AG09309 (cell line): ENCODE data around the gene PCCA.

Experiments
- DNase-seq: peaks from one replicate; pipeline ENCODE4 v3.0.0-alpha.2; 2010; ENCODE audit warnings: low read depth
- H3K4me3 ChIP-seq: 2 replicates; pipeline ENCODE4 v1.5.1; 2011; ENCODE audit warnings: mild to moderate bottlenecking, low read depth, low read length, moderate library complexity; ENCODE audit not compliant: control insufficient read depth
- TF ChIP-seq, protein P1 (sequence below): IDR thresholded peaks from 2 replicates; pipeline ENCODE4 v1.5.1; 2011; ENCODE audit warnings: mild to moderate bottlenecking, low read depth, low read length, inconsistent platforms; ENCODE audit not compliant: insufficient read depth, control insufficient read depth; ENCODE audit errors: missing control alignments

The PCCA gene

DNA sequence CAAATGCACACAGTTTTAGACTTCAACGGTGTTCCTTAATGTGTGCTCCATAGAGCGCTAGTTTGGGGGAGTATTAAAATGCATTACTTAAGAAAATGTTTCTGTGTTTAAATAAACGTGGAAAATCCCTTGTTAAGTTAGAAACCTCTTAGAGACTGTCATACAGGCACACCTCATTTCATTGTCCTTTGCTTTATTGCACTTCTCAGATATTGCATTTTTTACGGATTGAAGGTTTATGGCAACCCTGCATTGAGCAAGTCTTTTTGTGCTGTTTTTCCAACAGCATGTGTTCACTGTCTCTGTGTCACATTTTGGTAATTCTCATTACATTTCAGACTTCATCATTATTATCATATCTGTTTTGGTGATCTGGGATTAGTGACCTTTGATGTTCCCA, 255.7 kb downstream of the PCCA start:
- TF ChIP-seq, protein P1, sequence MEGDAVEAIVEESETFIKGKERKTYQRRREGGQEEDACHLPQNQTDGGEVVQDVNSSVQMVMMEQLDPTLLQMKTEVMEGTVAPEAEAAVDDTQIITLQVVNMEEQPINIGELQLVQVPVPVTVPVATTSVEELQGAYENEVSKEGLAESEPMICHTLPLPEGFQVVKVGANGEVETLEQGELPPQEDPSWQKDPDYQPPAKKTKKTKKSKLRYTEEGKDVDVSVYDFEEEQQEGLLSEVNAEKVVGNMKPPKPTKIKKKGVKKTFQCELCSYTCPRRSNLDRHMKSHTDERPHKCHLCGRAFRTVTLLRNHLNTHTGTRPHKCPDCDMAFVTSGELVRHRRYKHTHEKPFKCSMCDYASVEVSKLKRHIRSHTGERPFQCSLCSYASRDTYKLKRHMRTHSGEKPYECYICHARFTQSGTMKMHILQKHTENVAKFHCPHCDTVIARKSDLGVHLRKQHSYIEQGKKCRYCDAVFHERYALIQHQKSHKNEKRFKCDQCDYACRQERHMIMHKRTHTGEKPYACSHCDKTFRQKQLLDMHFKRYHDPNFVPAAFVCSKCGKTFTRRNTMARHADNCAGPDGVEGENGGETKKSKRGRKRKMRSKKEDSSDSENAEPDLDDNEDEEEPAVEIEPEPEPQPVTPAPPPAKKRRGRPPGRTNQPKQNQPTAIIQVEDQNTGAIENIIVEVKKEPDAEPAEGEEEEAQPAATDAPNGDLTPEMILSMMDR, result no peak
- no peak overlapping the region for H3K4me3 ChIP-seq
- no peak for DNase-seq

DNA sequence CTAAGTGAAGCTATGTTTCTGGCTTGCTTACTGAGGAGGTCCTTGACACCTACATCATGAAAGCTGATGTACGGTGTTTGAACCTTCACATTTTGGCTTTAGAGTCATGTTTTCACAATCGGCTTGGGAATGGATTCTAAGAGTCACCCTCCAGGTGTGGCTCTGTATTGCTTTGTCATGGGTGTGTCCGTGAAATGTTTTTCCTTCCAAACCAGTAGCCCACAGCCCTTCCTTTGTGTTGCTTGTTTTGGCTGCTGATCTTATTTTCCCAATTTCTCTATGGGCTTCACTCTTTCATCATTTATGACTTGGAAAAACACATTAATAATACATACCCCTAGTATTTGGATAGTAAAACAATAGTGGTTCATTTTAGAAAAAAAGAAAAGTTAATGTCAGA, 259.1 kb downstream of the PCCA start:
- DNase-seq, result no peak
- TF ChIP-seq, protein P1, result no peak
- H3K4me3 ChIP-seq, result no peak overlapping the region

DNA sequence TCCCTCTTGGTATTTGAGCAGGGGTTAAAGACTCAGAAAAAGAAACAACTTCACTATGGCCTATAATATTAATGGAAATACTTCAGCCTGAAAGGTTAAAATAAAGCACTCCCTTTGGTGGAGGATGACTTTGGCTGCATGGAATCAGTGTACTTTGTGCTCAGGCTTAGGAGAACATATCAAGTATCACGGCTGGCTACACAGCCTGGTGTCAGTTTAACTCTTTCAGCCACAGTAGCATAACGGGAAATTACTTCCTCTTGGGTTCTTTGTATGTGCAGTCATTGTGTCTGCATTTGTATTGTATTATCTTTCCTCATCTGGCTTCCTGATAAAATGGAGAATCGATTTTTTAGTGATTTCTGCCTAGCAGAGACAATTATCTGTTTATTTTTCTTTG, 260.7 kb downstream of the PCCA start:
- no peak for DNase-seq
- TF ChIP-seq, protein P1, result no peak
- no peak overlapping the region for H3K4me3 ChIP-seq

DNA sequence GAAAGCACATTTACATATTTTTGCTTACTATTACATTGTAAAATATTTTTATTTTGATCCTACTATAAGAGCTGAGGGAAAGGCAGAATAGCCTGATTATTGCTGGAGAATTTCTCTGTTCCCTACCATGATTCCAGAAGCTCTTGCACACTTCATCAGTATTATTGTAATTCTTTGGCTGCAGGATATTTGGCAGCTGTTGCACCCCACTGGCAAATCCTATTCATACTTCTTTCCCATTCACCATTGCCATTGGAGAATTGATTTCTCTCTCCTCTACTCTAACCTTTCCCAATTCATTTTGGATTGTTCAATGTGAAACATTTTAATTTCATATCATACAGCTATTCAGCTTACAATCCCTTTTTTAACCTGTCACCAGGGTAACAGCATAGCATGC, 261.7 kb downstream of the PCCA start:
- no peak for DNase-seq
- TF ChIP-seq, protein P1, result no peak
- no peak overlapping the region for H3K4me3 ChIP-seq

DNA sequence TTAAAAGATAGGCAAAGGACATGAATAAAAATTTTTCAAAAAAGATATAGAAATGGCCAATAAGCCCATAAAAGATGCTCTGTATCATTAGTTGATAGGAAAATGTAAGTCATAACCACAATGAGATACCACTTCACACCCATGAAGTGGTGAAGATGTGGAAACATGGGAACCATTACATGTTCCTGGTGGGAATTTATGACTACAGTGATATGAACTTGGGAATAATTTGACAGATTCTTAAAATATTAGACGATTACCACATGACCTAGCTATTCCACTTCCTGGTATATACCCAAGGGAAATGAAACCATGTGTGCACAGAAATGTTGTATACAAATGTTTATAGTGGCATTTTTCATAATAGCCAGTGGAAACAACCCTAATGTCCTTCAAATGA, 267.5 kb downstream of the PCCA start:
- DNase-seq, result no peak
- H3K4me3 ChIP-seq, result no peak overlapping the region
- TF ChIP-seq, protein P1, result no peak

DNA sequence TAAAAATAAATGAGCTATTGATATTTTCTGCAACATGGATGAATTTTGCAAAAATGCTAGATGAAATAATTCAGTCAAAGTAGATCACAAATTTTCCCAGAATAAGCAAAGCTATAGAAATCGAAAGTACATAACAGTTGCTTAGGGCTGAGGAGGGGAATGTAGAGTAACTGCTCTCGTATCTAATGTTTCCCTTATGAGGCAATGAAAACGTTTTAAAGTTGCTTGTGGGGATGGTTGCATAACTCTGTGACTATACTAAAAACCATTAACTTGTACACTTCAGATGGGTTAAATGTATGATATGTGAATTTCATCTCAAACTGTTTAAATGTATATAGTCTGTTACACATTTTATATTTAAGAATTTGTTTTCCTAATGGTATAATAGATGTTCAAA, 268.0 kb downstream of the PCCA start:
- TF ChIP-seq, protein P1, result no peak
- H3K4me3 ChIP-seq, result no peak overlapping the region
- peak; percentile 21 for DNase-seq

DNA sequence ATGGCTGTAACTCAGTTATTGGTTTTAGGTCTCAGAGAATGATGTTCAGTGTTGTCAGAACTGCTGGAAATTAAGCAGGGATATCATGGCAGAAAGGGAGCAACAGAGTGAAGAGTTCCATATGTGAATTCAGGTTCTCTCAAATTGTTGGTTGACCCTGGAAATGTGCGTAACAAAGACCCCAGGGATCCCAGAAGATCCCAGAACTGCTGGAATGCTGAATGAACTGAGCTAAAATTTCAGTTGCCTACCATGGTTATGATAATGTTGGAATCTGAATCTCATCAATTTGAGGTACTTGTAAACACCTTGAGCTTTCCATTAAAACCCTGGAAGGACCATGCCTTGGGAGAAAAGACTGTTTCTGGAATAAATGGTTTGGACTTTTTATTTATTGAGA, 268.9 kb downstream of the PCCA start:
- TF ChIP-seq, protein P1, result no peak

More for the DNA sequence above, 268.9 kb downstream of the PCCA start:
- H3K4me3 ChIP-seq, result no peak overlapping the region
- DNase-seq, result no peak
